Fibroblast of lung (primary cell): Measurements from ENCODE around the gene RCAN1.

ENCODE experiments used
- CTCF ChIP-seq, 2 donors: IDR thresholded peaks in 1 of 2; conservative IDR thresholded peaks in 1 of 2; 1 replicate in 1 of 2; 2 replicates in 1 of 2; pipeline ENCODE4 v1.5.1; 2011 to 2012; ENCODE audit warnings: low read length in 2 of 2, control low read depth in 1 of 2, inconsistent platforms in 1 of 2, low read depth in 1 of 2, mild to moderate bottlenecking in 1 of 2
- EZH2 ChIP-seq: IDR thresholded peaks from 2 replicates; pipeline ENCODE4 v1.5.1; 2012; ENCODE audit warnings: low read length, control low read depth, mild to moderate bottlenecking; ENCODE audit errors: missing control alignments

- TF ChIP-seq CTCF (conservative IDR thresholded peaks at IDR 0.05 in 1 of 2, IDR thresholded peaks at IDR 0.05 in 1 of 2; ENCODE audit: low read depth in 1 of 2, low read length in 2 of 2) (no peak), EZH2 (no peak)
Measured at GRCh38 chr21:34520764-34521508, 94.0 kb downstream of the RCAN1 start.
